RPMI8226 (cell line): ENCODE results near the gene PPIL1.
"Not testable (repeated sequence)": the region's sequence is repeated elsewhere in the genome, so short reads cannot be mapped to it uniquely, and the experiment has no call there.

Source experiments
- DNase-seq: peaks from one replicate; pipeline ENCODE4 v3.0.0-alpha.2; 2015

Gene PPIL1

DNA sequence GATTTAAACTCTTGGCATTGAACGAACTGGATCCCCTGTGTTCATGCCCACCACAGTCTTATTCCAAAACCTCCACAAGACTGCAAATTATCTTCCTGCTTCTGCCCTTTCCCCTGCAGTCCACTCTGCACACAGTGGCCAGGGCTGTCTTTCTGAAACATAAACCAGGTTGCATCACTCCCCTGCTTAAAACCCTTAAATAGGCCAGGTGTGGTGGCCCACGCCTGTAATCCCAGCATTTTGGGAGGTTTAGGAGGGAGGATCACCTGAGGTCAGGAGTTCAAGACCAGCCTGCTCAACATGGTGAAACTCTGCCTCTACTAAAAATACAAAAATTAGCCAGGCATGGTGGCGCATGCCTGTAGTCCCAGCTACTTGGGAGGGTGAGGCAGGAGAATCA is 61.6 kb downstream of the PPIL1 start:
- not testable (repeated sequence) for DNase-seq

DNA sequence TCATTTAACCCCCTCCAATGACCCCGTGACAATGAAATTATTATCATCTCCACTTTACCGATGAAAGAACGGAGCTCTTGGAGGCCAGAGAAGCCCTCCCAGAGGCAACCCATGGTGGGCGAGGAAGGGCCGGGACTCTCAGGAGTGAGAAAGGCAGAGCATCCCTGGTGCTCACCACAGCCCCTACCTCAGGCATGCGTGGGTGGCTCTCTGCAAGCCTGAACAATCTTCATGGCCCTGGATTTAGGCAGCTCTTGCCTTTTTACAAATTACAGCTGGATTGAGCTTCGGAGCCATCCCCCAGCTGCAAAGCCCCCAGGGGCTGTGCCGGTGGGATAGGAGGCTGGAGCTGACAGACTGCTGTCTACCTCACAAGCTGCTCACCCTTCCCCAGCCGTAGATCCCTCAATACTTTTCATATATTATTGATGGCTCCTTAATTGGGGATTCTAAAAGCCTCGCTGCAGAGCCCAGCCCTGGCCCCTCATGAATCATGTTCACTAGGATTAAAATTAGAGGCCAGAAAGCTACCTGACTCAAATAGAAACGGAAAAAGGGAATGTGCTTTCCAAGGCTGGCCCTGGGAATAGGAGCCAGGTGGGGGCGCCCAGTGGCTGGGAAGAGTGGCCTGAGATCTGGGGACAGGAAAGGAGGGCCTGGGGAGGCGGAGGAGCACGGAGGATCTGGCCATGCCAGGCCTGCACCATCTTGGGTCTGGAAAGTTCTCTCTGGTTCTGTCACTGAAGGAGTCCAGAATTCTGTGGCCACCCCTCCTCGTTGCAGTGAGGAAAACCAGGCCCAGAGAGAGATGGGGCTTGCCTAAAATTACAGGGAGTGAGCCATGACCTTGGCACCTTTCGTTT is 64.4 kb downstream of the PPIL1 start:
- no peak for DNase-seq

DNA sequence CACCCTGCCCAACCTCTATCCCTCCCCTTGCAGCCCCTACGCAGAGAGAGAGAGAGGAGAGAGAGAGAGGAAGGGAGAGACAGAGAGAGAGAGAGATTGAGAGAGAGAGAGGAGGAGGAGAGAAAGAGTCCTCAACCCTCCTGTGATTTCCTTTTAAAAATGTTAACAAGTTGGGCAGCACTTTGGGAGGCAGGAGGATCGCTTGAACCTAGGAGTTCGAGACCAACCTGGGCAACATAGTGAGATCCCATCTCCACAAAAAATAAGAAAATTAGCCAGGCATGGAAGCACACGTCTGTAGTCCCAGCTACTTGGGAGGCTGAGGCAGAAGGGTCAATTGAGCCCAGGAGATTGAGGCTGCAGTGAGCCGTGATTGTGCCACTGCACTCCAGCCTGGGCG is 65.4 kb downstream of the PPIL1 start:
- no peak for DNase-seq

DNA sequence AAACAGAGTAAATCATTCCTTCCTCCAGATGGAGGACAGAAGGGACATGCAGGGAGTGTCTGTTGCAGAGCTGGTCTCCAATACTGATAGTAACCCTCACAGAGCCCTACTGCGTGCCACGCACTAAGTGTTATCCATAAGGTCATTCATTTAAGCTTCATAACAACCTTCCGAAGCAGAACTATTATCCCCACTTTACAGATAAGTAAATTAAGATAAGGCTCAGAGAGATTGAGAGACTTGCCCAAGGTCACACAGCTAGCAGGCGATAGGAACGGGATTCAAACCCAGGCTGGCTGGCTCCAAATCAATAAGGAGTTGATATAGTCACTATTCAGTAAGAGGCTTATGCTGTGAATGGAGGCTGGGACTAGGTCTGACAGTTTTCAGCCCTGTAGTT is 66.0 kb downstream of the PPIL1 start:
- DNase-seq, result no peak

DNA sequence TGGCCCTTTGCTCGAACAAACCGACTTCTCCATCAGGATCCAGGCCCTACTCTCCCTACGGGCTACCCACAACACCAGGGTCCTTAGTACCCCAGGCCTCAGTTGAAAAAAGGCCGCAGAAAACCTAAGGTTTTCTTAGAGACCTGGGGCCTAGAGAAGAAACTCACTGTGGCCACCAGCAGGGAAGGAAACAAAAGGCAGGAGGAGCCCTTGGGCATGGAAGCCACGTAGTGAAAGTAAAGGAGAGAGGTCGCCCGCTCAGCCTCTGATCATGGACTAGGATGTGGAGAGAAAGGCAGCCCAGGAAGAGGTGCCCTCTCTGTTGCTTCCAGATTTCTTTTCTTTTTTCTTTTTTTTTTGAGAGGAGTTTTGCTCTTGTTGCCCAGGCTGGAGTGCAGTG is 66.9 kb downstream of the PPIL1 start:
- no peak for DNase-seq

DNA sequence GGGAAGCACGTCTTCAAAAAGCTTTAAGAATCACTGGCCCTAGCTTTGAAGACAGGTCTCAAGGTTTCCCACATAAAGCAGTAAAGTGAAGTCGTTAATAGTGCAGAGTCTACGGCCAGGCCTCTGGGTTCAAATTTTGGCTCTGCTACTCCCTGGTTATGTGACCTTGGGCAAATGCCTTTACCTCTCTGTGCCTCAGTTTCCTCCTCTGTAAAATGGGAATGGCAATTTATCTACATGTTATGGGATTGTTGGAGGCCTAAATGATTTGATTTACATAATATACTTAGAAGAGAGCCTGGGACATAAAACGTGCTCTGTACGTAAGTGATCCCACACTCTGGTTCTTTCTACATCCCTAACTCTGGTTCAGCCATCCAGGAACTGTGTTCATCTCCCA is 67.5 kb downstream of the PPIL1 start:
- DNase-seq, result no peak

DNA sequence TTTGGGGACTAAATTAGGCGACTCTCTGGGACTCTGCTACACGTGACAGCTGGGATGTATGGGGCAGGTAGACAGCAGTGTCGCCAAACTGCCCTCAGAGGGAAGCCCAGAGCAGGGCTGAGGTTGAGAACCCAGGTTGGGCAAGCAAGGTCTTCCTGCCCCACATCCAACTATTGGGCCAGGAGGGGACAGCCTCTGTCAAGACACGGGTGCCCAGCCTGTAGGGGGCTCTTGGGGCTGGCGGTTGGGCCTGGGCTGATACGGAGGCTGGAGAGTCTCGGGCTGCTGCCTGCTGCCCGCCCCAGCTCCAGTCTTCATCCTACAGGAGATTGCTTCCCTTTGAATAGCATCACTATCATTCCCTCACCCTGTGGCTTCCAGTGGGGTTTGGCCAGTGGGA is 68.7 kb downstream of the PPIL1 start:
- DNase-seq, result no peak

DNA sequence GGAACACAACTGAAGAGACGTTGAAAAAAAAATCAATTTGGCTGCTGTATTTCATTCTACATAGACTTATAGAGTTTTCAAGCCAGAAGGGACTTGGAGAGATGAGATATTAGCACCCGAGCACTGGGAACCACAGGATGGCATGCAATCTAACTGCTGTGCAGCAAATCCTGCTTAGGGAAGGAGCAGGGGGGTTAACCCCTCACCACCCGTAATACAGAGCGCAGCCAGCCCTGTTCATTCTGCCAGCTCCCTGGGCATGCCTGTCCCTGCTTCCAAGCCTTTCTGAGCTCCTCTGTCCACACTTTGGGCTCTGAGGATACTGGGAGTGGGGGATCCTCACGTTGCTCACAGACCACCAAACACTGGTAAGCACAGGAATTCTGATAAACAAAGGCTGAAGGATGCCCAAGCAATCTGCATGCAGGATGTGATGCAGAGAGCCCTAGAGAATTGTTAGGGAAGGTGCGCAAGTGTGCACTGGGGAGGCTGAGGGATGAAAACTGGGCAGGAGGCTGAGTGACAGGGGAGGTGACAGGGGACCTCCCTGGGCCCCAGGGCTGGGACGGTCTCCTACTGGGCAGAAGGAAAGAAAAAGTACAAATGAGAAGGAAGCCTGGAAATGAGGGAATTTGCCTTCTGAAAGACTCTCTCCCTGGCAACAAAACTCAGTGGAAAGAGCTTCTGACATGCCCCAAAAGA is 69.4 kb downstream of the PPIL1 start:
- DNase-seq, result no peak
